GM19025 (cell line): ENCODE measurements around the gene IL1RAPL1.
"Not testable (repeated sequence)": the region's sequence is repeated elsewhere in the genome, so short reads cannot be mapped to it uniquely, and the experiment has no call there.

Experiments used
- ATAC-seq: cut with Tn5 transposase; IDR thresholded peaks from one replicate; pipeline ENCODE4 v1.9.1; 2021; ENCODE audit warnings: mild to moderate bottlenecking, low read depth, moderate library complexity; ENCODE audit not compliant: unreplicated experiment

IL1RAPL1 gene

DNA sequence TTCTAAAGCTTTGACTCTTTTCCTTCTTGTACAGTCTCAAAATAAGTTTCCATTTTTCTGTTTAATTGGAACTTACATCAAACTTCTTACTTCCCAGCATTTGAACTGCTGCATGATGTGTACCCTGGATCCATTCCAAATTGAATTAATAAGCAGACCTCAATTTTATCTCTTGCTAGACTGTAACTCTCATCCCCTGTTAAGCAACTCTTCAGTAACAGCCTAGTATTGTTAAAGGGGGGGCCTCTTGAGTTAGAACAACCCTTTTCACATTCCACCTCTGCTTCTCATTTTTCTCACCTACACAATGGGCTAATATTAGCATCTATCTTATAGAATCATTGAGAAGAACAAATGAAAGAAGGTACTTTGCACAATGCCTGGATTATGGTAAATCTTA is 169.4 kb downstream of the IL1RAPL1 start:
- no peak for ATAC-seq

GRCh38 chrX:28757290-28757689 is 170.0 kb downstream of the IL1RAPL1 start:
- no peak for ATAC-seq

- not testable (repeated sequence) for ATAC-seq
Observed at GRCh38 chrX:28766561-28766960, 179.3 kb downstream of the IL1RAPL1 start.

DNA sequence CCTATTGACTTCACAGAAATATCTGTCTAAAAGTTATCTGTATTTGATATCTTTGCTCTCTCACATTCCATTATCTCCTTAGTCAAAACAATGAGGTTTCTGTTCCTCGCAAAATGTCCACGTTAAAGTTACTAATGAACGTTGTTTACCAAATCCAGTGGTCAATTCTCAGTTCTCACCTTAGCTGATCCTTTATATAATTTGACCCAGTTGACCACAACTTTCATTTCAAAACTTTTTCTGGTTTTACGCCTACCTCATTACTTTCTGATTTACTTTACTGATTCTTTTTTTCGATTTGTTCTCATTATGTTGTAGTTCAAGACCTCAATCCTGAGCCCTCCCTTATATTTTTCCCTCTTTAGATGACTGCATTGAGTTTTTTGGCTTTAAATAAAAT is 186.6 kb downstream of the IL1RAPL1 start:
- ATAC-seq = no peak

DNA sequence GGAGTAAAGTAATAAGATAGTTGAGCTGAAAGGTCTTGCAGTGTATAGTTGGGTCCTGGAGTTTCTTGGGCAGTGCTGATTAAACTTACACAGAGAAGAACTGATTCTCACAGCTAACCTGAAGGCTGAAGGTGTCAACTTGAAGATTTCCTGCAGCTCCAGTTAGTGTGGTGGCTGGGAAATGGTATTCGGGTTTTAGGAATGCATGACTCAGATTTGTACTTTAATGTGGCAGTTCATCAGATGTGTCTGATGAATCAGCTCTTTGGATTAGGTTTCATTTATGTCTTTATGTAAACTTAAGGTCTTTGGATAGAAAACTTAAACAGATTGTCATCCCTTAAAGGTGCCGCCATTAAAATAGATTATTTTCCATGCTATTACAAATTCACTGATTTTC is 200.0 kb downstream of the IL1RAPL1 start:
- no peak for ATAC-seq

- not testable (repeated sequence) for ATAC-seq
Observed at GRCh38 chrX:28800671-28801070, 213.4 kb downstream of the IL1RAPL1 start.

DNA sequence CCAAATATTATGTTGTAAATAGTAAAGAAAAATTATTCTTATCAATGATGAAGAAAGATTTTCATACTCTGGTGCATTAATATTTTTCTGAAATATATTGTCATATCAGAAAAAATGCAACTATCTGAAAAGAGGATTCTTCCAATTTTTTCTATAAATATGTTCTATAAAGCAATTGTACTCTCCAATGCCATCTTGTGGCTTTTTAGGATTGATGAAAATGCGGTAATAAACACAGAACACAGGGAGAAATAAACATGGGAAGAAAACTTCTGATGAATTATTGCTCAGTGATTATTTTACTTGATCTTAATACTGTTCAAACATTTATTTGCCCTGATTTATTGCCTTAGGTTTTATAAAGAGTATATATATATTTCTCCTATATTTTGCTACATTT is 215.4 kb downstream of the IL1RAPL1 start:
- no peak for ATAC-seq

DNA sequence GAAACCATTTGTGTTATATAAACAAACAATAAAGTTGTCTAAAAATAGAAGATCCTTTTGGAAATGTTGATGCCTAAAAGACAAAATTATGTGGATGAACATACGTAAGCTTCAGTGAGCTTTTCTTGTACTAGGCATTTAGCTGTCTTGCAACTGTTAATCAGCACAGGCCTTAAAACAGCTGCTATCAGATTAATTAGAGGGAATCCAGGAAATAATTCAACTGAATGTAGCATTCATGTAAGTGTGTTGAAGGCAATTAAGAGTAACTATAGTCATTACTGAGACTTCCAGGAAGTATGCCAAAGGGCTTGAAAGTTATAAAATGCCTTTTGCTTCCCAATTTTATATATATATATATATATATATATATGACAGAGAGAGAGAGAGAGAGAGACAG is 248.7 kb downstream of the IL1RAPL1 start:
- ATAC-seq = no peak

GRCh38 chrX:28843817-28844216 is 256.6 kb downstream of the IL1RAPL1 start:
- no peak for ATAC-seq

DNA sequence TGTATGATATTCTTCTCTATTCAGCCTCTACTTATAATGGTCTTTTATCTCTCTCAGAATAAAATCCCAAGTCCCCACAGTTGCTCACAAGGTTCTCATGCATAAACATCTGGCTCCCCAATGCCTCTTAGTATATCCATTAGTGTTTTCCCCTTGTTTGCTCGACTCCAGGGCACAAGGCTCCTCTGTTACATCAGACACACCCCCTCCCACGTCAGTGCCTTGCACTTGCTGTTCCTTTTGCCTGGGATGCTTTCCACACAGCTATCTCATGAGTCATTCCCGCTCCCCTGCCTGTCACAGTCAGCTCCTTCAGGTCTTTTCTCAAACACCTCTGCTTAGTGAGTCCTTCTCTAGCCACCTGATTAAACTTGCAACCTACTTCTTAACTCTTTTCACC is 260.2 kb downstream of the IL1RAPL1 start:
- ATAC-seq = no peak

GRCh38 chrX:28848707-28849106 is 261.5 kb downstream of the IL1RAPL1 start:
- ATAC-seq = no peak

DNA sequence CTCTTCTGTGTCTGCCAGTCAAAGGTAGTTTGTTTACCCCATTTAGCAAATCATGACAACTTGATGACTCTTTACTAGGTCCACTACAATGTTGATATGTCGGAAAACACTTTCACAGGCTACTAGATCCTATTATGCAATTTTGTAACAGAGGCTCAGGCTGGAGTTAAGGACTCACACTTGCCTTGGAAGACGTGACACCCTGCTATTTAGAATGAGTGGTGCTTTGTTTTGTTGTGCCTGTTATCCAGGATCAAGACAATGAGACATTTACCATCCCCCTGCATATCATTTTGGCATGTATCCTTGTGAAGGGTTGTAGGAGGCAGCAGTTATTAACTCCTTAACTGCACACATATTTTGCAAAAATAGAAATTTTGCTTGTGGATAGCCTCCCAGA is 263.7 kb downstream of the IL1RAPL1 start:
- no peak for ATAC-seq

- no peak for ATAC-seq
Observed at GRCh38 chrX:28851871-28852270, 264.6 kb downstream of the IL1RAPL1 start.

GRCh38 chrX:28854637-28855036 is 267.4 kb downstream of the IL1RAPL1 start:
- no peak for ATAC-seq

DNA sequence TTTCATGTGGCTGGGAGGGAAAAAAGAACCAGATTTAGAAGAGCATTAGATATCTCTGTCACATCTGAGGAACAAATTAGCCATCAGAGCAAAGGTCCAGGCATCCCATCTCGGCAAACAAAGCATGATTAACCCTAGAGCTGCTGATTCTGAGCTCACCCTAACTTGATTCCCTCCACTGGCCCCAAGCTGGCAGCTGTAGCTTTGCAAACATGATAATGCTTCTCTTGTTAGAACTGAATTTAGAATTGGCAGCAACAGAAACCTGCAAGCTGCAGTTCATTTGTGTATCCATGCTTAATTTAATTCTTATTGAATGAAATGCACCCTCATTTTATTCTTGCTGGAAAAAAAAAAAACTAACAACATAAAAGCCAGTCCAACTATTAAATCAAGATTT is 289.2 kb downstream of the IL1RAPL1 start:
- ATAC-seq = no peak

GRCh38 chrX:28876901-28877300 is 289.7 kb downstream of the IL1RAPL1 start:
- ATAC-seq = no peak

DNA sequence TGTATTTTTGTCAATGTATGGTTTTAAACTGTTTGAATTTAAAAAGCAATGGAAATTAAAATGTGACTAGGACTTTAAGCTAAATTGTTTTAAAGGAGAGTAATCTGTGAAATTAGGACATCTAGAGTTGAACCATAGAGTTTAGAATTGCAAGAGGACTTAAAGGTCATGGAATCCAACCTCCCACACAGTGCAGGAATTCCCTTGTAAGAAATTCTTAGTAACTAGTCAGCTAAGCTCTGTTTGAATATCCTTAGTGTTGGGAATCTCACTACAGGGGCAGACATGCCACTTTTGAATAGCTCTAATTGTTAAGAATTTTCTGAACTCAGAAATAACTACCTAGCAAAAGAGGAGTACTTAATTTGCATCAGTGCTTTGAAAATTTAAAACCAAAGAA is 292.9 kb downstream of the IL1RAPL1 start:
- no peak for ATAC-seq

GRCh38 chrX:28884823-28885222 is 297.6 kb downstream of the IL1RAPL1 start:
- ATAC-seq = no peak

- no peak for ATAC-seq
Observed at GRCh38 chrX:28888416-28888815, 301.2 kb downstream of the IL1RAPL1 start.

- no peak for ATAC-seq
Observed at GRCh38 chrX:28889591-28890090, 302.4 kb downstream of the IL1RAPL1 start.

DNA sequence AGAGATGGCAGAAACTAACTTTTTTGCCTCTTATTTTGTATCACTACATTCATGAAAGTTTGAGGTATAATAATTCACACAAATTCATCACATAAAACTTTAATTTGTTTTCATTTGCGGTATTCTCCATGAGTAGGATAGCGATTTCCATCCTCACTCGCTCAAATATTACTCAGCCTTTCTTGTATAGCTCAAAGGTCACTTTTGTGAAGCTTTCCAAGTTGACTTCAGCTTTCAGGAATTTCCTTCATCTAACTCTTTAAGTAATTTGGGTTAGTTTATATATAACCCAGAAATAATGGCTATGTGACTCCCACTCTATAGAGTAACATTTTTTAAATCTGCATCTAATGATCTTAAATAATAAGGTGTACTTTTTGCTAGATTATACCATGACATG is 314.4 kb downstream of the IL1RAPL1 start:
- ATAC-seq = no peak

GRCh38 chrX:28910487-28910886 is 323.2 kb downstream of the IL1RAPL1 start:
- no peak for ATAC-seq
